SJCRH30 (cell line): ENCODE measurements around the gene SLC16A3. TPM values are rescaled to one million over a fixed set of nuclear protein-coding genes. Genes with fewer than 3 reads are reported as not detected.
A peak's percentile ranks its signal among the peaks of the same experiment; 100 is the strongest.

Experiments
- DNase-seq, 2 experiments: peaks; one replicate each; pipeline ENCODE4 v3.0.0-alpha.2; 2015 to 2020
- H3K27ac ChIP-seq: fragments of 250-450 bp; sonication (Bioruptor Pico); 2 replicates; pipeline ENCODE4 v1.5.1; 2020; ENCODE audit warnings: mild to moderate bottlenecking, moderate library complexity
- H3K27me3 ChIP-seq: fragments of 250-450 bp; sonication (Bioruptor Pico); 2 replicates; pipeline ENCODE4 v1.5.1; 2020; ENCODE audit warnings: mild to moderate bottlenecking, moderate library complexity
- H3K36me3 ChIP-seq: fragments of 250-450 bp; sonication (Bioruptor Pico); 2 replicates; pipeline ENCODE4 v1.5.1; 2020; ENCODE audit warnings: mild to moderate bottlenecking, moderate library complexity
- H3K4me1 ChIP-seq: fragments of 250-450 bp; sonication (Bioruptor Pico); 2 replicates; pipeline ENCODE4 v1.5.1; 2020; ENCODE audit warnings: mild to moderate bottlenecking, moderate library complexity
- H3K4me3 ChIP-seq: fragments of 250-450 bp; sonication (Bioruptor Pico); 2 replicates; pipeline ENCODE4 v1.5.1; 2020; ENCODE audit warnings: mild to moderate bottlenecking, moderate library complexity
- H3K9me3 ChIP-seq: fragments of 250-450 bp; sonication (Bioruptor Pico); replicated peaks from 2 replicates; pipeline ENCODE4 v1.5.1; 2020; ENCODE audit warnings: mild to moderate bottlenecking, moderate library complexity
- total RNA-seq: library from RNA; depleted of rRNA; stranded (reverse); fragments of >200 nt; shearing (Covaris generic); gene quantifications from 2 replicates; pipeline ENCODE4 v1.2.3, GENCODE V29; 2014

SLC16A3 gene
- total RNA-seq, 1 experiment from 2014 or later = 11.0 TPM

DNA sequence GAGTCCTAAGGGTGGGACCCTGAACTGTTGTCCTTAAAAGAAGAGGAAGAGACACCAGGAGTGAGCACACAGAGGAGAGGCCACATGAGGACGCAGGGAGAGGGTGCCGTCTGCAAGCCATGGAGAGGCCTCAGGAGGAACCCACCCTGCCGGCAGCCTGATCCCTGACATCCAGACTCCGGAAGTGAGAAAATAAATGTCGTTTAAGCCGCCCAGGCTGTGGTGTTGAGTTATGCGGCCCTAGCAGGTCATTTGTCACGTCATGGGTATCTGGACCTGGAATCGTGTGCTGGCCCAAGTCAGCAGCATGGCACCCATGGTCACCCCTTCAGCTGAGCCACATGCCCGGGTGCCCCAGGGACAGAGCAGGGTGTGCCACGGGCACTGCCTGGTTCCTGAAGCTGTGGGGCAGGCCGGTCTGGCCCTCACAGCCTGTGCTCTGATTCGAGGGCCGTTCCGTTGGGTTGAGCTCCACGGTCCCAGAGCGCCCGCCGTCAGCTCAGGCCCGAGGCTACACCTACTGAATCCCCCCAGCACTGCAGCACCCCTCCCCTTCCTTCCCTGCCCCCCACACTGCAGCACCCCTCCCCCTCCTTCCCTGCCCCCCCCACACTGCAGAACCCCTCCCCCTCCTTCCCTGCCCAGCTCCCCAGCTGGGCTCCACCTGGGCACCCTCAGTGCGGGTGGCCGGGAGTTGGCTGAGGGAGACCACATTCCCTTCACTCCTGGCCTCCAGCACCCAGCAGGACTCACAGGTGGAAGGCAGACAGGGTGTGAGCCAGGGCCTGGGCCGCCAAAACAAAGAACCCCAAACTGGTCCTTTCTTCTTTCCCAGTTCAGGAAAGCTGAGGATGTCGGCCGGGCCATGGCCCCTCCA, 13.5 kb upstream of the SLC16A3 start:
- H3K4me3 ChIP-seq = no peak overlapping the region
- no peaks in the 10 kb centered on the region; the same call in 1 of the 2 replicates for H3K9me3 ChIP-seq
- H3K27ac ChIP-seq = no peak overlapping the region
- H3K27me3 ChIP-seq = no peaks in the 10 kb centered on the region
- no peaks in the 10 kb centered on the region for H3K36me3 ChIP-seq
- peak in 1 of 2 experiments; percentile 18 for DNase-seq
- peaks cover 23% of the 10 kb centered on the region for H3K4me1 ChIP-seq

DNA sequence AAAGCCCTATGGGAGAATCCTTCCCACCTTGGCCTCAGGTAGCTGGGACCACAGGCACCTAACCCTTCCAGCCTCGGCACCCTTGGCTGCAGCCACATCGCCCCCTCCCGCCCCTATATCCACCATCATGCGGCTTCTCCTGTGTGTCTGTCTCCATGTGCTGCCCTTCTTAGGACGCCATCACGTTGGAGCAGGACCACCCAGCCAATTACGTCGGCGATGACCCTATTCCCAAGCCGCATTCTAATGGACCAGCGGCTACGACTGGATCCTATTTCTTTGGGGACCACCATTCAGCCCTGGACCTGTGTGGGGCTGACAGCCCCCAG, 12.9 kb upstream of the SLC16A3 start:
- Histone ChIP-seq H3K4me3 (no peak overlapping the region), H3K36me3 (no peaks in the 10 kb centered on the region), H3K27ac (no peak overlapping the region), H3K9me3 (no peaks in the 10 kb centered on the region; the same call in 1 of the 2 replicates), H3K4me1 (peaks cover 23% of the 10 kb centered on the region), H3K27me3 (no peaks in the 10 kb centered on the region)
- no peak for DNase-seq

DNA sequence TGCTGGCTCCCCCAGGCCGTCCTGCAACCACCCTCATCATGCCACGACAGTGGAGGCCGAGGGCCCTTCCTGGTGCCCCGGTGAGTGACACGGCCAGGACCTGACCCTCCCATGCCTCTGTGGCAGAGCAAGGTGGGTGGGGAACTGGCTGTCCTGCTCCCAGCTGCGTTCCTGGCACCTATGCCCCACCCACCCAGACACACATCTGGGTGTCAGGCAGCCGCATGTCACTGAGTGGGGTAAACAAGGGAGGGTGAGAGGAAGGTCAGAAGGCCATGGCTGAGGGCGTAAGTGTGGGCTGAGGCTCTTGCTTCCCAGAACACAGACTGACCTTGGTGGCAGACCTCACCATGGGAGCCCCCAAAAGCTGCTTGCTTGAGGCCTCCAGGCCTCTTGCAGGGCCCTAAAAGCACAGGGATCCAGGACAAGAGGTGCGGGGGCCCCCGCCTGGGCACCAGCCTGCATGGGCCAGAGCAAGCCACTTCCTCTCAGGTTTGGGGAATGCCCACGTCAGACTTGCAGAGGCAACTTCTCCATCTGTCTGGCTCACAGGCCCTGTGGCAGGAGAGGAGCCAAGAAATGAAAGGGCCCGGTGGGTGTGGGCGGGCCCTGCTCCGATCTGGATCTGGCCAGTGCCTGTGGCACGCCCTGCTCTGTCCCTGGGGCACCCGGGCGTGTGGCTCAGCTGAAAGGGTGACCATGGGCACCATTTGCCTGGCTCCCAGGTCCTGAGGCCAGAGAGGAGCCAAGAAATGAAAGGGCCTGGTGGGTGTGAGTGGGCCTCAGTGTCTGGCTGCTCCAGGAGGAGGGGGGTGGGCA, 12.3 kb upstream of the SLC16A3 start:
- Histone ChIP-seq H3K4me3 (no peak overlapping the region), H3K9me3 (no peaks in the 10 kb centered on the region; the same call in 1 of the 2 replicates), H3K27ac (no peak overlapping the region; the same call in 1 of the 2 replicates), H3K36me3 (no peaks in the 10 kb centered on the region), H3K4me1 (peaks cover 23% of the 10 kb centered on the region), H3K27me3 (no peaks in the 10 kb centered on the region)
- no peak for DNase-seq

DNA sequence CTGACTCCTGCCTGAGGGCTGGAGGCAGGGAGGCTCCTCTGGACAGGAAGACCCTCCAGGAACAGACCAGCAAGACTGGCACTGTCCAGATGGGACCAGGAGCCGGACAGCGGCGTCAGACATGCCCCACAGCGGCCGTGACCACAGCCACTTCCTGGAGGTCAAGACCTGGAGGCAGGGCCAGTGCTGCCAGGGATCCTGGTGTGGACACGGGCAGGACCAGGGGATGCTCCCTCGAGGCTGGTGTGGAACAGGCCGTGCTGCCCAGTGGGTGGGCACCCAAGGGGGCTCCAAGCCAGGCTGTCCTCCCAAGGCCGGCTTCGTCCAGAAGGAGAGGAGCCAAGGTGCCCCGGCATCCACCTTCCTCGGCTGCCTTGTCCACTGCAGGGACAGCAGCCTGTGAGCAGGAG, 11.7 kb upstream of the SLC16A3 start:
- peak overlapping the region; percentile 37 for H3K27ac ChIP-seq
- H3K27me3 ChIP-seq = no peaks in the 10 kb centered on the region
- peak in 1 of 2 experiments; percentile 23 for DNase-seq
- H3K4me3 ChIP-seq = no peak overlapping the region
- H3K9me3 ChIP-seq = no peaks in the 10 kb centered on the region; the same call in 1 of the 2 replicates
- H3K4me1 ChIP-seq = peaks cover 21% of the 10 kb centered on the region
- H3K36me3 ChIP-seq = no peaks in the 10 kb centered on the region

DNA sequence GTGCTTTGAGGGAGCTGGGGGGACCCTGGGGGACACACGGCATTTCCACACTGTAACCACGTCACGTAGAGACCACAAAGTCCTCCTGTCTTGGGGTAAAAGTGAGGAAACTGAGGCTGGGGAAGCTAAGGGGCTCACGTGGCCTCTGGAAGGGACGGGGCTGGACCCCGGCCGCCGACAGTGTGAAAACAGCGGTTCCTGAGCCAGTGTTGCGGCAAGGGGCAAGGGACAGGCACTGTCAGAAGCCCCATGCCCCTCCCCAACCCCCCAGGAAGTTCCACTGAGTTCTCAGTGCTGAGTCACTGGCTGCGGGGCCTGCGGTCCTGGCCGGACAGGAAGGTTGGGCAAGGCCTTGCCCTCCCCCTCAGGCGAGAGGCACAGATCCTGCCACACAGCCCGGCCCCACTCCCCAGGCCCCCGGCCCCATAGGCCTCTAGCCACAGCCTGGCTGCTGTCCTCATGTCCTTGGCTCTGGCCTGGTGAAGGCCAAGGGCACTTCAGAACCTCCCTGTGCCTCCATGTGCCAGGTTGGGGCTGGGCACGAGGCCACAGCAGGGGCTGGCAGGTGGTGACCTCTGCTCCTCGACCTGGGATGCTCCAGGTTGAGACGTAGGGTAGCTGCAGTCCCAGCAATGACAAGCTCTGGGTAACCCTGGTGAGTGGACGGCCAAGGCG, 11.2 kb upstream of the SLC16A3 start:
- no peak overlapping the region for H3K4me3 ChIP-seq
- H3K36me3 ChIP-seq = no peaks in the 10 kb centered on the region
- no peaks in the 10 kb centered on the region; the same call in 1 of the 2 replicates for H3K9me3 ChIP-seq
- no peaks in the 10 kb centered on the region for H3K27me3 ChIP-seq
- peak in 1 of 2 experiments; percentile 71 for DNase-seq
- H3K27ac ChIP-seq = peak overlapping the region; percentile 37
- peaks cover 21% of the 10 kb centered on the region for H3K4me1 ChIP-seq

DNA sequence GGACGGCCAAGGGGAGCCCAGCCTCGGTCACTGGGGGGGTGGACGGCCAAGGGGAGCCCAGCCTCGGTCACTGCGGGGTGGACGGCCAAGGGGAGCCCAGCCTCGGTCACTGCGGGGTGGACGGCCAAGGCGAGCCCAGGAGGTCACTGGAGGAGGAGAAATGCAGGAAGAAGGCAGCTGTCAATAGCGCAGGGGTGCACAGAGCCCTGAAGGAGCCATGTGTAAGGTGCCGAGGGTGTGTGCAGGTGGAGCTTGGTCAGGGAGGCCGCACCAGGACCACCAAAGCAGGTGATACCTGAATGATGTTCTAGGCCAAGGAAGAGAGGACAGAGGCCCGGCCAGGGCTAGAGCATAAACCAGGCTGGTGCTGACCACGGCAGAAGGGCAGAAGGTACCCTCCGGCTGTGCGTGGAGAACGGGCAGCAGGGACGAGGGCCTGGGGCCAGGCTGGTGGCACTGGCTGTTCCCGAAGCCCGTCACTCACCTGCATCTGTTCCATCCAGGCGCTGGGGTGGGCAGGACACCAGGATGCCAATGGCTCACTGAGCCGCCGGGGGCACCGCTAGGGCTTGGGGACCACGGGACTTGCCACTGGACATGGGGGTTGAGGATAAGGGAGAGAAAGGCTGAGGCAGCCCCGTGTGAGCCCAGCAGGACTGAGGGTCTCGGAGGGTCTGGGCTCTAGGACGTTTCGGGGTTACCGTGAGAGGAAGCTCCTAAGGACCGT, 10.3 kb upstream of the SLC16A3 start:
- Histone ChIP-seq H3K4me3 (no peak overlapping the region), H3K4me1 (peaks cover 21% of the 10 kb centered on the region), H3K27me3 (no peaks in the 10 kb centered on the region), H3K9me3 (no peaks in the 10 kb centered on the region; the same call in 1 of the 2 replicates), H3K27ac (no peak overlapping the region), H3K36me3 (no peaks in the 10 kb centered on the region)
- no peak for DNase-seq

DNA sequence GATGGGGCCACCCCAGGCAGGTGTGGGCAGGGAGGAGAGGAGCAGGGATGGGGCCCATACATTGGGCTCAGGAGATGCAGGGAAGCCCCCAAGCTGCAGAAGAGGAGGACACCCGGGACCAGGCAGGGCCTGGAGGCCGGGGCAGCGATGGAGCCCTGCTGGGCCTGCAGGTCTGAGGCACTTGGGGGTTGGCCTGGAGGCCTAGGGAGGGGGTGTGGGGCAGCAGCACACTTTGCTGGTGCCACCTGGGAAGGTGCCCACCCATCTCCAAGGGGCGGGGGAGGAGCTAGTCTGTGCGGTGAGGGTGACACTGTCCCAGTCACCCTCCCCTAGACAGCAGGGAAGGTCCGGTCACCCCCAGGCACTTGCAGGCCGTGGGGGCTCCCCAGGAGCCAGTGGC, 9.8 kb upstream of the SLC16A3 start:
- no peaks in the 10 kb centered on the region for H3K36me3 ChIP-seq
- H3K27ac ChIP-seq = no peak overlapping the region
- no peak overlapping the region for H3K4me3 ChIP-seq
- H3K9me3 ChIP-seq = no peaks in the 10 kb centered on the region; the same call in 1 of the 2 replicates
- H3K4me1 ChIP-seq = peaks cover 21% of the 10 kb centered on the region
- DNase-seq = no peak
- no peaks in the 10 kb centered on the region for H3K27me3 ChIP-seq

DNA sequence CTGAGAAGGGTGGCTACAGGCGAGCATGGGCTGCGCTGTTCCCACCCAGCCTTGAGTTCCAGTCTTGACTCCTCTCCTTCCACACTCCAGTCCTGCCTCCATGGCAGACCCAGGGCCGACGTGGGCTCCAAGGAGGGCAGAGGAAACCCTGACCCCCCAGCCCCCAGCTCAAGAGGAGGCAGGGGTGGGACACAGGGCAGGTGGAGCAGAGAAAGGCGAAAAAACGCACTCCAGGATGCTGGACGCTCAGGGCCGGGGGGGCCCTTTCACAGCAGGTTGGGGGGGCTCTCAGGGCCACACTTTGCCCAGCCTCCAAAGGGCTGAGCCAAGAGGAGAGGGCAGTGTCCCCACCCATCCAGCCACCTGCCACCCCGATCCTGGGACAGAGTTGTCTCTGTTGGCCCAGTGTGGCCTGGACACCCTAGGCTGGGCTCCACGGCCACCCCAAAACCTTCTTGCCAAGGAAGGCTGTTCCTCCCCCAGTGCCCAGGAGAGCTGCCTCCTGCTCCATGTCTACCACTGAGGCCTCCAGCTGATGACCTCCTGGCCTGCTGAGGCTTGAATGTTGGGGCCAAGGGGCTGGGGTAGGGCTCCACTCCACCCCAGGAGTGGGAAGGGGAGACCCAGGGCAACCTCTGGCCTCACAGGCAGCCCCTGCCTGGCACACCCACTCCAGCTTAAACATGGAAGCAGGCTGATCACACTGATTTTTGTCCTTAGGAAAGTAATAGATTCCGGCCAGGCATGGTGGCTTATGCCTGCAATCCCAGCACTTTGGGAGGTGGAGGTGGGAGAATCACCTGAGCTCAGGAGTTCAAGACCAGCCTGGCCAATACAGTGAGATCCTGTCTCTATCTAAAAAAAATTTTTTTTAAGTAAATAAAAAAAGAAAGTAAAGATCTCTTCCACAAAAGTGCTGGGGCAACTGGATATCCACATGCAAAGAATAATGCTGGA, 8.8 kb upstream of the SLC16A3 start:
- no peak for DNase-seq
- no peaks in the 10 kb centered on the region for H3K36me3 ChIP-seq

DNA sequence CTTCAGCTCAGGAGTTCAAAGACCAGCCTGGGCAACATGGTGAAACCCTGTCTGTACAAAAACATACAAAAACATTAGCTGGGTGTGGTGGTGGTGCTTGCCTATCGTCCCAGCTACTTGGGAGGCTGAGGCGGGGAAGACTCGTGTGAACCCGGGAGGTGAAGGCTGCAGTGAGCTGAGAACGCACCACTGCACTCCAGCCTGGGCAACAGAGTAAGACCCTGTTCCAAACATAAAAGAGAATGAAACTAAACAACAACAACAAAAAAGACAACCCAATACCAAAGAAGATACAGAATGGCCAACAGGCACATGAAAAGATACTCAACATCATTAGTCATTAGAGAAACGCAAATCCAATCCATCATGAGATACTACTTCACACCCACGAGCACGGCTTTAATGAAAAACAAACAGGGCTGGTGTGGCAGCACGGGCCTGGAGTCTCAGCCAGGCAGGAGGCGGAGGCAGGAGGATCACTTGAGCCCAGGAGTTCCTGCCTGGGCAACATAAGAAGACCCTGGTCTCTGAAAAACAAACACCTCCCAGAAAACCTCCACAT, 7.4 kb upstream of the SLC16A3 start:
- H3K27me3 ChIP-seq = no peaks in the 10 kb centered on the region
- no peak overlapping the region for H3K4me3 ChIP-seq
- H3K27ac ChIP-seq = no peak overlapping the region
- no peaks in the 10 kb centered on the region for H3K36me3 ChIP-seq
- no peak for DNase-seq
- H3K4me1 ChIP-seq = peaks cover 19% of the 10 kb centered on the region
- H3K9me3 ChIP-seq = no peaks in the 10 kb centered on the region; the same call in 1 of the 2 replicates

More for the DNA sequence above, 8.8 kb upstream of the SLC16A3 start:
- Histone ChIP-seq H3K9me3 (no peaks in the 10 kb centered on the region; the same call in 1 of the 2 replicates), H3K27me3 (no peaks in the 10 kb centered on the region), H3K27ac (no peak overlapping the region), H3K4me3 (no peak overlapping the region), H3K4me1 (peaks cover 18% of the 10 kb centered on the region)

DNA sequence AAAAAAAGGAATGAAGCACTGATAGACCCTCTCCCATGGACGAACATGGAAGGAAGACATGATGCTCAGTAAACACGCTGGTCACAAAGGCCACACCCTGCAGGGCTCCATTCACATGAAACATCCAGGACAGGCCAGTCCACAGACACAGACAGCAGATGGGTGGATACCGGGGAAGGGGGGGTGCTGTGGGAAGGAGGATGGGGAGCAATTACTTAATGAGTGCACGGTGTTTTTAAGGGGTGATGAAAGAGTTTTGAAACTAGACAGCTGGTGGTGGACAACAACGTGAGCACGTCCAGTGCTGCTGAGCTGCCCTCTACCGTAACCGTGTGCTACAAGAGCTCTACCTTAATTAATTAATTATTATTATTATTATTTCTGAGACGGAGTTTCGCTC, 6.0 kb upstream of the SLC16A3 start:
- DNase-seq = no peak
- H3K4me1 ChIP-seq = peaks cover 6% of the 10 kb centered on the region
- no peak overlapping the region for H3K4me3 ChIP-seq

DNA sequence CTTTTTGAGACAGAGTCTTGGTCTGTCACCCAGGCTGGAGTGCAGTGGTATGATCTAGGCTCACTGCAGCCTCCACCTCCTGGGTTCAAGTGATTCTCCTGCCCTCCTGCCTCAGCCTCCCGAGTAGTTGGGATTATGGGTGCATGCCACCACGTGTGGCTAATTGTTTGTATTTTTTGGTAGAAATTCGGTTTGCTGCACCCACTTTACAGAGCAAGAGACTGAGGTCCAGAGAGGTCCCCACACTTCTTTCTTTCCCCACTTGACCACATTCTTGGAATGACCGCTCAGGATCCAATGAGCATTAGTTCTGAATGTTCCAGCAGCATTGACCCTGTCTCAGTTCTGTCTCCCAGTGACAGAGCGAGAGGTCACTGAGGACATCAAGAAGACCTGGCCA, 5.3 kb upstream of the SLC16A3 start:
- no peak for DNase-seq
- H3K27me3 ChIP-seq = no peaks in the 10 kb centered on the region
- H3K27ac ChIP-seq = no peak overlapping the region

More for the DNA sequence above, 6.0 kb upstream of the SLC16A3 start:
- Histone ChIP-seq H3K36me3 (no peaks in the 10 kb centered on the region), H3K27ac (no peak overlapping the region), H3K9me3 (no peaks in the 10 kb centered on the region; the same call in 1 of the 2 replicates), H3K27me3 (no peaks in the 10 kb centered on the region)

DNA sequence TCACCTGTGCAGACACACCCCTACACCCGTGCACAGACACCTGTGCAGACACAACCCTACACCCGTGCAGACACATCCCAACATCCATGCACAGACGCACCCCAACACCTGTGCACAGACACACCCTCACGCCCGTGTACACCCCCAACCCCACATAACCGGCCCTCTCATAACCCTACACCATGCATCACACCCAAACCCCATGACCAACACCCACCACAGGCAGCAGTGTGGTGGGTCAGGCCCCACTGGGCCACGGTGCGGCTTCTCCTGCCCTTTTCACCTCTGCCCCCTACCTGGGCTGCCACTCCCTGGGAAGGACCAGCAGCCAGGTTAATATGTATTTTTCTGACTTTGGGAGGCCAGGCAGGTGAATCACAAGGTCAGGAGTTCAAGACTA, 4.2 kb upstream of the SLC16A3 start:
- H3K4me3 ChIP-seq = no peak overlapping the region
- no peaks in the 10 kb centered on the region; the same call in 1 of the 2 replicates for H3K9me3 ChIP-seq
- no peak for DNase-seq
- peaks cover 4% of the 10 kb centered on the region; the same call in 1 of the 2 replicates for H3K4me1 ChIP-seq
- H3K27me3 ChIP-seq = no peaks in the 10 kb centered on the region
- no peaks in the 10 kb centered on the region for H3K36me3 ChIP-seq
- no peak overlapping the region for H3K27ac ChIP-seq

More for the DNA sequence above, 5.3 kb upstream of the SLC16A3 start:
- no peak overlapping the region for H3K4me3 ChIP-seq
- H3K36me3 ChIP-seq = no peaks in the 10 kb centered on the region
- H3K9me3 ChIP-seq = no peaks in the 10 kb centered on the region; the same call in 1 of the 2 replicates
- peaks cover 4% of the 10 kb centered on the region; the same call in 1 of the 2 replicates for H3K4me1 ChIP-seq
